HEK293 (cell line): ENCODE results near the gene CROCC.

Experiments used
- EGR2 ChIP-seq: fragments of 450-650 bp; formaldehyde crosslinking; IDR thresholded peaks from 2 replicates; pipeline ENCODE4 v1.5.1; 2016; ENCODE audit warnings: low read depth, missing biosample characterization, missing genetic modification characterization
- ZNF19 ChIP-seq: fragments of 450-650 bp; formaldehyde crosslinking; IDR thresholded peaks from 2 replicates; pipeline ENCODE4; 2016; ENCODE audit warnings: missing biosample characterization, missing genetic modification characterization, low read depth
- ZNF561 ChIP-seq: fragments of 450-650 bp; IDR thresholded peaks from 2 replicates; pipeline ENCODE4 v1.5.1; 2018; ENCODE audit warnings: missing biosample characterization, missing genetic modification characterization, borderline replicate concordance
- TF ChIP-seq, protein P1 (sequence below): fragments of 450-650 bp; formaldehyde crosslinking; IDR thresholded peaks from 2 replicates; pipeline ENCODE4 v1.5.1; 2016; ENCODE audit warnings: missing biosample characterization, missing genetic modification characterization
- TF ChIP-seq, protein P2 (sequence below): fragments of 450-650 bp; formaldehyde crosslinking; IDR thresholded peaks from 2 replicates; pipeline ENCODE4 v1.5.1; 2016; ENCODE audit warnings: missing biosample characterization, missing genetic modification characterization

DNA sequence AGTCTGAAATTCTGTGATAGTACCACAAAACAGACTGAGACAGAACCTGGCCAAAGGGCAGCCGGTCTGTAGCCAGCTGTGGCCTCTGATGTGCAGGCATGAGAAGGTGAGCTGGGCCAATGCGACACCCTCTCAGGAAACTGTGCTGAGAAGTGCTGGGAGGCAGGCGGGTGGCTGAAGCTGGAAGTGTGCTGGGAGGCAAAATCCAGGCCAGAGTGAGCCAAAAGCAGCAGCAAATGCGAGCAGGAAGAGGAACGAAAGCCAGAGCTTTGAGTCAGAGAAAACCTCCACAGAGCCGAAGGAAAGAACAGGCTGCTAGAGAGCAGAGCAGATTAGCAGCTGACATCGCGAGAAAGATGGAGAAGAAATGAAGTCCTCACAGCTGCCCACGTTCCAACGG, 100.2 kb downstream of the CROCC start:
- TF ChIP-seq EGR2 (tag by site-specific recombination) (no peak), ZNF19 (tag by site-specific recombination) (no peak), ZNF561 (no peak)
- TF ChIP-seq, protein P1, sequence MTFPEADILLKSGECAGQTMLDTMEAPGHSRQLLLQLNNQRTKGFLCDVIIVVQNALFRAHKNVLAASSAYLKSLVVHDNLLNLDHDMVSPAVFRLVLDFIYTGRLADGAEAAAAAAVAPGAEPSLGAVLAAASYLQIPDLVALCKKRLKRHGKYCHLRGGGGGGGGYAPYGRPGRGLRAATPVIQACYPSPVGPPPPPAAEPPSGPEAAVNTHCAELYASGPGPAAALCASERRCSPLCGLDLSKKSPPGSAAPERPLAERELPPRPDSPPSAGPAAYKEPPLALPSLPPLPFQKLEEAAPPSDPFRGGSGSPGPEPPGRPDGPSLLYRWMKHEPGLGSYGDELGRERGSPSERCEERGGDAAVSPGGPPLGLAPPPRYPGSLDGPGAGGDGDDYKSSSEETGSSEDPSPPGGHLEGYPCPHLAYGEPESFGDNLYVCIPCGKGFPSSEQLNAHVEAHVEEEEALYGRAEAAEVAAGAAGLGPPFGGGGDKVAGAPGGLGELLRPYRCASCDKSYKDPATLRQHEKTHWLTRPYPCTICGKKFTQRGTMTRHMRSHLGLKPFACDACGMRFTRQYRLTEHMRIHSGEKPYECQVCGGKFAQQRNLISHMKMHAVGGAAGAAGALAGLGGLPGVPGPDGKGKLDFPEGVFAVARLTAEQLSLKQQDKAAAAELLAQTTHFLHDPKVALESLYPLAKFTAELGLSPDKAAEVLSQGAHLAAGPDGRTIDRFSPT (tag by site-specific recombination) = no peak
- TF ChIP-seq, protein P2, sequence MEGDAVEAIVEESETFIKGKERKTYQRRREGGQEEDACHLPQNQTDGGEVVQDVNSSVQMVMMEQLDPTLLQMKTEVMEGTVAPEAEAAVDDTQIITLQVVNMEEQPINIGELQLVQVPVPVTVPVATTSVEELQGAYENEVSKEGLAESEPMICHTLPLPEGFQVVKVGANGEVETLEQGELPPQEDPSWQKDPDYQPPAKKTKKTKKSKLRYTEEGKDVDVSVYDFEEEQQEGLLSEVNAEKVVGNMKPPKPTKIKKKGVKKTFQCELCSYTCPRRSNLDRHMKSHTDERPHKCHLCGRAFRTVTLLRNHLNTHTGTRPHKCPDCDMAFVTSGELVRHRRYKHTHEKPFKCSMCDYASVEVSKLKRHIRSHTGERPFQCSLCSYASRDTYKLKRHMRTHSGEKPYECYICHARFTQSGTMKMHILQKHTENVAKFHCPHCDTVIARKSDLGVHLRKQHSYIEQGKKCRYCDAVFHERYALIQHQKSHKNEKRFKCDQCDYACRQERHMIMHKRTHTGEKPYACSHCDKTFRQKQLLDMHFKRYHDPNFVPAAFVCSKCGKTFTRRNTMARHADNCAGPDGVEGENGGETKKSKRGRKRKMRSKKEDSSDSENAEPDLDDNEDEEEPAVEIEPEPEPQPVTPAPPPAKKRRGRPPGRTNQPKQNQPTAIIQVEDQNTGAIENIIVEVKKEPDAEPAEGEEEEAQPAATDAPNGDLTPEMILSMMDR = no peak
